Stimulated activated CD4-positive, alpha-beta T cell treated with anti-CD3 and anti-CD28 coated beads, TNF-alpha, amount 100 ng/mL, for 1 hour (primary cell): ENCODE data around the gene APP.

ENCODE experiments used
- DNase-seq, 3 donors: peaks; one replicate each; pipeline ENCODE4 v3.0.0-alpha.2; 2020; ENCODE audit warnings: low read depth in 3 of 3, low spot score in 1 of 3

Gene APP

DNA sequence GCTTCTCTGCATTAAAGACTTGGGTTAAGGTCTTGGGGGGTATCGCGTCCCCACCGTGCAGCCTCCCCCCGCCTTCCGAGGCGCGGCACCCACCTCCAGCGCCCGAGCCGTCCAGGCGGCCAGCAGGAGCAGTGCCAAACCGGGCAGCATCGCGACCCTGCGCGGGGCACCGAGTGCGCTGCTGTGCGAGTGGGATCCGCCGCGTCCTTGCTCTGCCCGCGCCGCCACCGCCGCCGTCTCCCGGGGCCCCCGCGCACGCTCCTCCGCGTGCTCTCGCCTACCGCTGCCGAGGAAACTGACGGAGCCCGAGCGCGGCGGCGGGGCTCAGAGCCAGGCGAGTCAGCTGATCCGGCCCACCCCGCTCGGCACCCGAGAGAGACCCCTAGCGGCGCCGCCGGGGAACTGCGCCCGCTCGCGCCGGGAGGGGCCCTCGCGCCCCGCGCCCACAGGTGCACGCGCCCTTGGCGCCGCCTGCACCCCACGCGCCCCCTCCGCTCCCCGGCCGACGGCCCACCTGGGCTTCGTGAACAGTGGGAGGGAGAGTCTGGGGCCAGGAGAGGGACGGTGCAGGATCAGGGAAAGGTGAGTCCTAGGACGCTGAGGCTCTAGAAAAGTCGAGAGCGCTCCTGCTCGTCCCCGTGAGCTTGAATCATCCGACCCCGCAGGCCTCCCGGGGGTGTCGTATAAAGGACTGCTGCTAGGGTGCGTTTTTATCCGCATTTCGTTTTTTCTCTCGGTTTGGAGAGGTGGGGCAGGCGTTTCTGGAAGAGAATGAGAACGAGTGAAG, at the start of gene APP:
Gene APP, minus strand, starts transcription at position 300 of the 787 bp plus-strand sequence. Its CDS starts 150 bp downstream, at position 150.
- peak; percentile 48 to 95 (median 85) for DNase-seq

DNA sequence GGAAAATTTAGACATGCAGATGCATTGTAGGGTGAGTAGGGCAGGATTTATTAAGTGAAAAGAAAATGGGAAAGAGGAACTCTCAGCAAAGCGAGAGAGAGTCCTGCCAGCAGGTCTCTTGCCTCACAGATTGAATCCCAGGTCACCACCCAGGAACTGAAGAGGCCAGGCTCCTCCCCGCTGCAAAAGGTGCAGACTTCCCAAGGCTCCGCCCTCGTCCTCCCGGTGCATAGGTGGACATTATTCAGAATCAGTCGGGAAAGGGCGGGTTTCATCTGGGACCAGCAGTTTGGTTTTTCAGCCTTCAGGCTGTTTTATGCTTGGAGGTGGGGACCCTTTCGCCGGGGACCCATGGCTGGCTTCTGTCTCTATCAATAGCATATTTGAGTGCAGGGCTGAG, 41.6 kb upstream of the APP start:
- DNase-seq: no peak

DNA sequence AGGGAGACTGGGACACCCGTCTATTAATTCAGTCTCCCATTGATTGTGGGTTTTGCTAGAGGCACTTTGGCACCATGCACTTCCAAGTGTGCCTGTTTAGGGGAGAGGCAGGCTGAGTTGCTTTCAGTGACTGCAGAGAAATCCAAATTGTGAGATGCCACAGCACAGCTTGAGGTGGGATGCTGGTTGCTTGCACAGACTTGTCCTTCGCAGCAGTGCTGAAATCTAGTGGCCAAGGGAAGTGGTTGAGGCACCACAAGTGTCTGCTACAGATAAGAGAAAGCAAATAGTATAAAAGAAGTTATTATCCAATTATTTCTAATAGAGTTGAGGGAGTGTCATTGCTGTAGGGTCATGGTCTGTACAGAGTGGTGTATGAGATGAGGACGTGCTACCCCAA, 40.0 kb upstream of the APP start:
- DNase-seq: no peak

DNA sequence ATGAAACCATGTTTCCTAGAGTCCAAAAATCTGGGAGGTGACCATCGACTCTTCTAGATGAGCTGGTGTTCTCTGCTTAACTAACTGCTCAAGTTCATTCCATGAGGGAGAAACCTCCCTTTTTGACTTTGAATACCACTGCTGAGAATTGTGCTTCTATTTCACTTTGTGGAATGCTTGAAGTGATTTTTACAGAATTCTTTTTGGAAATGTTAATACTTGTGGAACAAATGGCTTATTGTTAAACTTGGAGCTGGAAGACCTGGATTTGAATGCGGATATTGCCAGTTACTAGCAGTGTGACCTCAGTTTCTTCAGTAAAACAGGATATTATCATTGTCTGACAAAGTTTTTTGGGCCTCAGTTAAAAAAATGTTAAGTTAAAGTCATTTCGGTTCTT, 36.5 kb upstream of the APP start:
- DNase-seq: no peak

DNA sequence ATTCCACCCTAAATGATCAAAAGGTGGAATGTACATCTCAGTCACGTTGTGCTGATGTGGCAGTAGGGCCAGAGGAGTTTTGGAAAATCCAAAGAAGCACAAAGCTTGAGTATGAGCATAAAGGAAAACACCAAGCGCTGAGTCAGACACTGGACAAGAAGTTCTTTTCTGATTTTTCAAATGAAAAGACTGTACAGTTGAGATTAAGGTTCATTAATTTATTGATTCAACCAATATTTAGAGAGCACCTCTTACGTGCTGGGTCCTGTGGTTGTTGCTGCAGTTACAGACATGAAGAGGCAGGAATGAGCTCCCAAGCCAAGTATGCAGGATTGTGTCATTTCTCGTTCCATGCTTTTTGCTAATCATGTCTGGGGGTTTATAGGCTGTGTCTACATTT, 28.9 kb upstream of the APP start:
- no peak for DNase-seq

DNA sequence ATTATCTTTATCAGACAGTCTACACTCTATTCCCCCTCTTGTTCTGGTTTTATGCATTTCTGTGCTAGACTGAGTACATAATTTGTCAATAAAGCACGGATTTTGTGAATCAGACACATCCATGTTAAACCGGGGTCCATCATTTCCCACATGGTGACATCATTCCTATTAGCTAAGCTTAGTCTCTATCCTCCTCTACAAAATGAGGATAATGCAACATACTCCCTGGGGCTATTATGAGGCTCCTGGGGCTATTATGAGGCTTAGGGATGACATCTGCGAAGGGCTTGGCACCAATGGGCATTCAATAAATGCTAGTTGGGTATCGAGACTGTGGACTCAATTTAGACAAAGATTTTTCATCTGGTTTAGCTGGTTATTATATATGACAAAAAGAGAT, 25.1 kb upstream of the APP start:
- no peak for DNase-seq

DNA sequence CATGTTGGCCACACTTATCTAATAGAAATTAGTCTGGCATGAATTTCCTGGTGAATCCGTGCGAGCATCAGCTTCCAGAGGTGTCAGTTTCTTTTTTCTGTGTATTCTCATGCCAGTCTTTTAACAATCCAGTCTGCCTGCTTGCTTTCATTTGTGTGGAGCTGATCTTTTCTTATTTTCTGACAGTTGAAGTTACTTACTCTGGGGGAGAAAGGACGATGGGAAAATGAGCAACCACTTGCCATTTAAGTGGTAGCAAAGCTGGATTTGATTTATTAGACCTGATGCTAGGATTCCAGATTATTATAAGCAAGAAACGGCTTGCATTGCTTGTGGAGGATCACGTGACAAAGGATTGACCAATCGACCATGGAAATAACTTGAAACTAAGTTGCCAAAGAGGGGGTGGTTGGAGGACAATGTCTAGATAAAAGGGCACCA, 24.3 kb upstream of the APP start:
- DNase-seq: no peak

DNA sequence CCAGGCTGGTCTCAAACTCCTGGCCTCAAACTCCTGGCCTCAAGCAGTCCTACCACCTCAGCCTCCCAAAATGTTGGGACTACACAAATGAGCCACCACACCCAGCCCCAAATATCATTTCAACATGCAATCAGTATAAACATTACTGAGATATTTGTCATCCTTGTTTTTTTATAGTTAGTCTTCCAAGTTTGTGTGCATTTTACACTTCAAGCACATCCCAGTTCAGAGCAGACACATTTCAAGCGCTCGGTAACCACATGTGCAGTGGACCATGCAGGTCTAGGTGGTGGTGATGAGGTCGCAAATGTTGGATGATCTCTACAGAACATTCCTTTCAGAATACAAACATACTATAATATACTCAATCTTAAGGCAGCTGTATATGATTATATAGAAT, 23.8 kb upstream of the APP start:
- no peak for DNase-seq

DNA sequence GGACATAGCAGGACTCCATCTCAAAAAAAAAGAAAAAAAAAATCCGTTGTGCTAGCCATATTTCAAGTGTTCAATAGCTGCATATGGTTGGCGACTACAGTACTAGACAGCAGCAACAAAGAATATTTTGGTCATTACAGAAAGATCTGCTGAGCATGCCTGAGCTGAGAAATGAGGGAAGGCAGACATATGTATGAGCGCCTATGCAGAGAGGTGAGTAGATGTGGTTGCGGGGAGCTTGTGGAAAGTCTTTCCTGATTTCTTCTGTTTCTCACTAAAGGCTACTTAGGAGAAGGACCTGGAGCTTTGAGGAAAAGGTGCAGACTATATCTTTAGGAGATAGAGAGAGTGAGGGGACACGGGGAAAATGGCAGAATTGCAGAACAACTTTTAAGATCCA, 21.0 kb upstream of the APP start:
- no peak for DNase-seq

DNA sequence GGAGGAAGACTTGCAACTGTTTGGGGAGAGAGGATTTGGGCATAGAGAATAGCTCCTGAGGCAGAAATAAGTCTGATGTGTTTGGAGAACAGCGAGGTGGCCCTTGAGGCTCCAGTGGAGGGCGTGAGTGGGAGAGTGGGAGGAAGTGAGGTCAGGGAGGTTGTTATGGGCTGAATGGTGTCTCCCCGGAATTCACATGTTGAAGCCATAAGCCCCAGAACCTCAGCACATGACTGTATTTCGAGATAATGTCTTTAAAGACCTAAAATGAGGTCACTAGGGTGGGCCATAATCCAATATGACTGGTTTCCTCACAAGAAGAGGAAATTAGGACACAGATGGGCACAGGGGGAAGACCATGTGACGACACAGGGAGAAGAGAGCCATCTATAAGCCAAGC, 17.9 kb upstream of the APP start:
- no peak for DNase-seq

DNA sequence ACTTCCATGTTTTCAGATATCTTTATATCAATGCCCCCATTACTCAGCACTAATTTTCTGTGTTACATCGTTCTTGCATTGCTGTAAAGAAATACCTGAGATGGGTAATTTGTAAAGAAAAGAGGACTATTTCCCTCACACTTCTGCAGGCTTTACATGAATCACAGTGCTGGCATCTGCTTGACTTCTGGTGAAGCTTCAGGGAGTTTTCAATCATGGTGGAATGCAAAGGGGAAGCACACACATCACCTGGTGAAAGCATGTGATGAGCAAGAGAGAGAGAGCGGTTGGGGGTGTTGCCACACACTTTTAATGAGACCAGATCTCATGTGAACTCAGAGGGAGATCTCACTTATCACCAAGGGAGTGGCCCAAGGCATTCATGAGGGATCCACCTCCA, 14.9 kb upstream of the APP start:
- DNase-seq: no peak

DNA sequence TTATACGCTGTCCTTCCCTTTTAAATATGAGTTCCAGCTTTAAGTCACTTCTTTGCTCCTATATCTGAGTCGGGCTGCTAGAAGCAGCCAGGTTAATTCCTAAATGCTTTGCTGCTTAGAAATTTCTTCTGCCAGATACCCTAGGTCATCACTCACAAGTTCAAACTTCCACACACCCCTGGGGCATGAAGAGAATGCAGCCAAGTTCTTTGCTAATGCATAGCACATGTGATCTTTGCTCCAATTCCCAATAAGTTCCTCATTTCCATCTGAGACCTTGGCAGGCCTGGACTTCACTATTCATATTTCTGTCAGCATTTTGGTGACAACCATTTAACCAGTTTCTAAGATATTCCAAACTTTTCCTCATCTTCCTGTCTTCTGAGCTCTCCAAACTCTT, 14.5 kb upstream of the APP start:
- no peak for DNase-seq

DNA sequence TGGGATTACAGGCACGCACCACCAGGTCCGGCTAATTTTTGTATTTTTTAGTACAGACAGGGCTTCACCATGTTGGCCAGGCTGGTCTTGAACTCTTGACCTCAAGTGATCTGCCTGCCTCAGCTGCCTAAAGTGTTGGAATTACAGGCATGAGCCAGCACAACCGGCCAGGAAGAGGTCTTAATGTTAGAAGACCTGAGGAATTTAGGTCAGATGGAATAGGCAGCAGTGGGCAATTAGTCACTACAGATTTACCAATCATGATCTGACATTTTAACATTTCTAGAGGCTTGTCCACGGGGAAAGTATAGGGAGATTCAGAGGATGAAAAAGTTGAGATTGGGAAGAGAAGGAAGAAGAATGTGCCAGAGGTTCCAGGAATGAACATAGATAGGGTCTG, 8.9 kb upstream of the APP start:
- DNase-seq: no peak

DNA sequence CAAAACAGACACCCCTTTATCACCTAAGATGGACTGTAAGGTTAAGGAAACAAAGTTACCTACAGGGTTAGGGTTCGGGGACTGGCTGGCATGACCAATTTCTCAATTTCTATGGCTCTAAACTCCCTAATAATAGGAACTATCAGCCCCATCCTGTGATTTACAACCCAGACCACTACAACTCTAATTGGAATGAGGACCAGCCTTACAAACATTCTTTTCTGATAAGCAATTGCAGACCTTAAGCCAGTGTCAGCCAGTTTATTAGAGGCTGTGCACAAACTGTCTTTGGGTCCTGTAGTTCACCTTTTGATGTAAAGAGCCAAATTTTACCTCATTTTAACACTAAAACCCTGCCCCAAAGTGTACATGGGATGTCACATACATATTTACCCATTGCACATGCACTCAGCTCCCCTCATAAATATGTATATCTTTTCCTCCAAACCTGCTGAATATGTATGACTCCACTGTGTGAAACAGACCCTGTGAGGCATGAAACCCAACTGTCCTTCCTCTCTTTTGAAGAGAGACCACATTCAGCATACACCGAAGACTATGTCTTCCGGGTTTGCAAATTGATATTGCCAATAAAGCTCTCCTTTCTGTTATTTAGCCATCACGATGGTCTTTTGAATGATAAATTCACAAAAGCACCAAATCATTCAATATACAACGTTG, 7.3 kb upstream of the APP start:
- DNase-seq: no peak

DNA sequence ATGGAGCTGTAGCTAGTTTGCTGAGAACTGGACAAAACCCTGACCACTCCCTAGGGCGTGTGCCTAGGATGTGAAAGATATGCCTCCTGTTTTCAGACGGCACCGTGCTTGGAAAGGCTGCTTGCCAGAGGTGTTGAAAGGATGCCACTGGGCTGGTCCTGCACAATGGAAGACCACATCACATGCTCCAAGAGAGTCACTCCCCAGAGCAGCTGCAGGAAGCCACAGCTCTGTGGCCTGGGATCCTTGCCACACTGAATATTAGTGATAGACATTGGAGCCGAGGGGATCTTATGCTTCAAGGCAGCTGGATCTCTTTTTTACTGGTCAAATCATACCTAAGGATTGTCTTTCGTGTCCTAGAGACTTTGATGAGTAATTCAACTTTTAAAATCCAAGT, 6.6 kb upstream of the APP start:
- DNase-seq: no peak

DNA sequence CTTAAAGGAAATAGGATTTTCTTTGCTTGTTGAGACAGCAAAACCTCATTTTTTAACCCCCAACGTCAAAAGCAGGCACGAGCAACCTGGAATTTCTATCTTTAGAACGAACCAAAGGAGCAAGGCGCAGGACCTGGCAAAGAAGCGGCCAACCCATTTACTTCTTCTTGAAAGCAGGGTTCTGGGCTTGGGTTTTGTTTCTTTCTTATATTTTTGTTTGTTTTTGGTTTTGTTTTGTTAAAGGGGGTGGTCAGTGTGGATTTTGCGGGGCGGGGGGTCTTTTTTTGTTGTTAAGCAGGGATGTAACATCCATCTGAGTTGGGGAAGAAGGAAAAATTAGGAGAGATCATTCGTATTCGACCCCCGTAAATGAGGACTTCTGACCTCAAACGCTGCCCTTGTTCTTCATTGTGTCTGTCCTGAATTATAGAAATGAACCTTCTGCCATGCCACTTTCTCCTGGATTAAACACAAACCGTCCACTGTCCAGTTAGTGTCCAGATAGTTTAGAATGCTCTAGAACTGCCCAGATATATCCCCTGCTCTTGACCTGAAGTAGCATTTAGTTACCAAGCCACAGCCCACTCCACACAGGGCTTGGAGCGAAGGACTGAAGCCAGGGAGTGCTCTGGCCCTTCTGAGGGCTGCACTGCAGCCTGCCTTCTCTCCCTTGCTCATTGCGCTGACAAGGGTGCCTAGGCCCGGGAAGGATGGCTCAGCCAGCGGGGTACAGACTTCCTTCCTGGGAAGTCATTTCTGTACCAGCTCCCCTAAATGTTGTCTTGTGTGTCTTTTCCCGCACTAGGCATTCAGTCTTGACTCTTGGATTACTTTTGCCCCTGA, 909 bp upstream of the APP start:
- no peak for DNase-seq

DNA sequence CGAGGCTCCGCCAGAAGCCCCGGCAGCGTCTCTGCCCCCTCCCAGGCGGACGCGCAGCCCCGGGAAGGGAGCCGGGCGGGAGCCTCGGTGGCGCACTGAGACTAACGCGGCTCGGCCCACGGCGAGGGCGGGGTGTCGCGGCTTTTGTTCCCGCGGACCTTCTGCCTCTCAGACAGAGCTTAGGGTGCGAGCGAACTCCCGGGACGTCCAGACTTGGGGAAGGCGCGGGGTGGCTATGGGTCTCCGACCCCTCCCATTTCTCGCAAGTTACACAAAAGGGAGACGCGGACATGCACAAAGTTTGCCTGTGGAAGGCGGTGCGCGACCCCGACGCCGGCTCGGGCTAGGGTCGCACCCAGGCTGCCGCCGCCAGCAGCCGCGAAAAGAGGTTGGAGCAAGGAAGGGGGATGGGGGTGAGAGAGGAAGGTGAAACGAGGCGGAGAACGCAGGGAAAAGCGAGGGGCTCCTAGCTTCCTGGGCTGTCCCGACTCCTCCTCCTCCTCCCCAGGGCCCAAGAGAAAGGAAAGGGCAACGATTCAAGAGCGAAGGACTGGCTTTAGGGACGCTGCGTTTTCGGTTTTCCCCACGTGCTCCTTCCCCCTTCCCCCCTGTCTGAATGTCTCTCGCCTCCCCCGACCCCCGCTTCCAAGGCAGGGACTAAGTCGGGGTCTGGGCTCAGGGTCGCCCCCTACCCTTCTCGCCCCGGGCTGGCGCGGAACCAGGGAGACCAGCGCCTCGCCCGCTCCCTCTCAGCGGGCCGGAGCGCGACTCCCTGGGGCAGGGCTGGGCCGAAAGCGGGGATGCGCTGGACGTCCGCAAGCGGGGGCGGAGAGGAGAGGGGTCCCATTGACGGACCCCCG, 729 bp downstream of the APP start:
- DNase-seq: peak in 1 of 3 donors; percentile 22

DNA sequence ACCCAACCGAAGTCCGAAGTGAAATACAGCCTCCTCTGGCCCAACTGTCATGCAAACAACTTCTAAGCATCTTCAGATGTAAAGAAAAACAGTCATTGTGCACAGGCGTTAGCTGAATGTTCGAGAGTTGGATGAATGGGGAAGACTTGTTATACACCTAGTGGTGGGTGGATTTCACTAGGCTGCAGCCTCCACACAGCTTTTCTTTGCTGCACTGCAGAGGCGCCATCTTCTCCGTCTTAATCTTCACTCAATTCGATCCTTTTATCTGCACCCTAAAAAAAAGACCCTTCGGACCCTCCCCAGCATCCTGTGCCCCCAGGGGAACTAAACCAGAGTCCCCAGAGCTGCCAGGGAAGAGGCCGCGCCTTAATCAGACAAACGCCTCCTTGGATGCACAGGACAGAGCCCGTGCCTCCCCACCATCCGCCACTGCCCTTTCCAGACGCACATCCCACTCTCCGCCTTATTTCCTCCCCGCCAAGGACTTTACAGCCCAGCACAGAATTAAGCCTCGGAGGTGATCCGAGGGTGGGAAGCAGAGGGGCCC, 1.4 kb downstream of the APP start:
- peak in 1 of 3 donors; percentile 14 for DNase-seq

DNA sequence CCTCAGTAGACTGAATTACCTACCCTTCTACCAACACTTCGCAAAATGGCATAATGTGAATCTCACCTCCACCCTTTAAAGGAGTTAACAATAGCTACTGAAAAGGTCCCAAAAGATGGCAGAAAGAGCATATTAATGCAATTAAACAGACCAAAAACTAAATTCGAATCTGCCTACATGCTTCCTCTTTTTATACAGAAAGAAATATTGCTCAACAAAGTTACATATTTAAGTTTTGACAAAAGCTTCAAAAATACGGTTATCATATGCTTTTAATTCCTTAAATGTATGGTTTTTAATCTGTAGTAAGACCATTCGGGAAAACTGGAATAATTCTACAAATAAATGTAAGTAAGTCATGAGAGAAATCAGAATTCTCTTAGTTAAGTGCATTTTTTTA, 2.2 kb downstream of the APP start:
- no peak for DNase-seq

DNA sequence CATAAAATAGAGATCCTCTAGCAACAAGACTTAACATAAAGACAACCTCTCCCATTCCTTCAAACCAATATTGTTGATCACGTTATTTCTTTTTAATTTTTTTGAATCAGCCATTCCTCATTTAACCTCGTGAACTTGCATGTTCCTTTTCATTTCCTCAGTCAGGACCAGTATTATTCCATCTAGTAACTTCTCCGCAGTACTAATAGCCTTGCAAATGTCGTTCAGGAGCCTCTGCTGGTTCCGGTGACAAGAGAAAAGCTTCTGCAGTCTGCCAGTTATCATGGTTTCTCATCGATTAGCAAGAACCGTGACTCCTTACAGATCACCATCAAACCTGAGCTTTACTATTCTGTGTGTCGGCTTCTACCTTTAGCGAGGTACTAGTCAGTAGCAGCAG, 3.0 kb downstream of the APP start:
- no peak for DNase-seq

DNA sequence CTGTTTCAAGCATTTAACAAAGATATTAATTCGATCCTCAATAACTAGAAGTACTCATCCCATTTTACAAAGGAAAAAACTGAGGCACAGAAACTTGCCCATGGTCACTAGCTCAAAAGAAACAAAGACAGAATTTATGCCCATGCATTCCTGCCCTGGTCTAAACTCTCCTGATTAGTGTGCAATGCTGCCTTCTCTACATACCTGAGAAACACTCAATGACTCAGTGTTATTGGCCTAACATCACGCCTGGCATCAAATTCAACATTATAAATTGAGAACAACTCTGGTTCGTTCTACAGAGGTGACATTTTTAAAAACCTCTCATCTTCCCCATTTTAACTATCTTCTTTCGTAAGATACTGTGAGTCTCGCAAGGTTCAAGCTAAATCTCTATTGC, 5.2 kb downstream of the APP start:
- DNase-seq: no peak
